Urinary bladder (tissue), 4 donors: ENCODE measurements around the gene ACADVL. TPM values are rescaled to one million over a fixed set of nuclear protein-coding genes. Genes with fewer than 3 reads are reported as not detected.
A peak's percentile ranks its signal among the peaks of the same experiment; 100 is the strongest.

Experiments used
- DNase-seq: peaks from one replicate; pipeline ENCODE4 v3.0.0-alpha.2; 2015; ENCODE audit errors: extremely low spot score
- H3K27ac ChIP-seq: one replicate; pipeline ENCODE4 v1.5.1; 2013; ENCODE audit warnings: low read depth, mild to moderate bottlenecking, moderate library complexity
- H3K36me3 ChIP-seq: one replicate; pipeline ENCODE4 v1.6.1; 2013; ENCODE audit warnings: mild to moderate bottlenecking, moderate library complexity; ENCODE audit not compliant: insufficient read depth
- H3K4me1 ChIP-seq: one replicate; pipeline ENCODE4 v1.6.1; 2013; ENCODE audit warnings: mild to moderate bottlenecking, moderate library complexity; ENCODE audit not compliant: insufficient read depth
- H3K4me3 ChIP-seq: one replicate; pipeline ENCODE4 v1.5.1; 2013; ENCODE audit warnings: low read depth, low read length
- WGBS: extraction: QIAGEN DNeasy Blood & Tissue Kit; methylation state at CpG from one replicate; pipeline ENCODE4 v1.1.7; 2013; 5-methylcytosine and 5-hydroxymethylcytosine counted together
- polyA plus RNA-seq: library from polyadenylated mRNA; stranded (reverse); fragments of 200-250 nt; gene quantifications from one replicate; pipeline ENCODE4 v1.2.3, GENCODE V29; 2013
- total RNA-seq: library from RNA; depleted of rRNA; stranded (reverse); fragments of >200 nt; gene quantifications from one replicate; pipeline ENCODE4 v1.2.3, GENCODE V29; 2014
- donor health status: healthy with polysubstance abuse.
- donor health status: healthy.

ACADVL gene
- total and polyA plus RNA-seq, 2 donors = 130 to 314 TPM

DNA sequence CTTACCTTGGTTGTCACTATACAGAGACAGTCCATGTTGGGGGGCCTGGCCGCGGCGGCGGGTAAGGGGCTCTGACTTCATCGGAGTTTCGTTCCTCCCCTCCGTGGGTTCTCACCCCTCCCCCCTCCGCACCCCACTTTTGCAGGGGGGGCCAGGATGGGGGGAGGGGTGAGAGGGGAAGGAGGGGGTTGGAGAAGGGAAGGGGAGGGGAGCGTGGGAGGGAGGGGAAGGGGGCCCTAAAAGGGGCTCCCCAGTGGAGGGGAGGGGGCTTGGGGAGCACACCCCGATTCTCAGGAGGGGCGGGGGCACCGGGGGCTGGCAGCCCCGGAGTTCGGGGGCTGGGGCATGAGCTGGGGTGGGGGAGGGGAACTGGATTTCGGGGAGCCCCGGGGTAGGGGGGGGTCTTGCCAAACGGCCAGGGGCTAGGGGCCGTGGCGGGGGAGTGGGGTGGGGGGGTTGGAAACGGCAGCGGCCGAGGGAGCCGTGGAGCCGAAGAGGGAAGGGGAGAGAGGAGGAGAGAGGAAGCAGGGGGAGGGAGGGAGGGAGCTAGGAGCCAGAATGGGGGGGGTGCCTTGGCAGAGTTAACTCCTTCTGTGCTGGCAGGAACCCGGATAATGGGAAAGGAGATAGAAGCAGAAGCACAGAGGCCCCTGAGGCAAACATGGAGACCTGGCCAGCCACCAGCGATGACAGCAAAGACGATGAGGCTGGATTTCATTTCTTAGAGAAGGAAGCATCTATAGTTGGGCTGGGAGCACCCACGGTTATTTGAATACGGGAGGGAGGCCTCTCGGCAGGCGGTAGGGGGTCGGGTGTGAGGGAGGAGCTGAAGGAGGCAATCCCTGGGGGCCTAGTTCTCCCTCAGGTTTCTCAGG is 2.4 kb upstream of the ACADVL start:
- DNase-seq = no peak
- H3K4me3 ChIP-seq = peak overlapping the region; percentile 52
- WGBS = under 1% methylated on average over 32 of the region's 32 CpGs

DNA sequence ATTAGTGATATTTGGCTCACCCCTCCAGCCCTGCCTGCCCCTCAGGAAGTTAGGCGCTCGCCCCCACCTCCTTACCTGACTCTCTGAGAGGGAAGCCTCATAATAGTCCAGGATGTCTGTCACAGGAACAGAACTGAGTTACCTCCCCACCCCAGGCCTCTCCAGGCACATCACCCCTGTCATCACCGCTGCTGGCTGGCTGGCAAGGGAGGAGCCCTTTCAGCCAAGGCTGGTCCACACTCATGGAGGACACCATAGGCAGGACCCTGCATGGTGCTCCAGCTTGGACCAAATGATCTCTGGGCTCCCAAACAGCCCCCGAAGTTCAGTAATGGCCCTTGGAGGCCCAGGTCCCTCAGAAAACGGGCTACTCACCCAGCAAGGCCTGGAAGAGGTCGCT is 1.6 kb upstream of the ACADVL start:
- DNase-seq = no peak
- Histone ChIP-seq H3K4me1 (peaks cover 5% of the 10 kb centered on the region), H3K4me3 (peak overlapping the region; percentile 52), H3K27ac (no peak overlapping the region), H3K36me3 (no peaks in the 10 kb centered on the region)
- WGBS = 50% methylated on average over 6 of the region's 6 CpGs

More for the DNA sequence above, 2.4 kb upstream of the ACADVL start:
- Histone ChIP-seq H3K4me1 (peaks cover 5% of the 10 kb centered on the region), H3K27ac (peak overlapping the region; percentile 67), H3K36me3 (no peaks in the 10 kb centered on the region)

DNA sequence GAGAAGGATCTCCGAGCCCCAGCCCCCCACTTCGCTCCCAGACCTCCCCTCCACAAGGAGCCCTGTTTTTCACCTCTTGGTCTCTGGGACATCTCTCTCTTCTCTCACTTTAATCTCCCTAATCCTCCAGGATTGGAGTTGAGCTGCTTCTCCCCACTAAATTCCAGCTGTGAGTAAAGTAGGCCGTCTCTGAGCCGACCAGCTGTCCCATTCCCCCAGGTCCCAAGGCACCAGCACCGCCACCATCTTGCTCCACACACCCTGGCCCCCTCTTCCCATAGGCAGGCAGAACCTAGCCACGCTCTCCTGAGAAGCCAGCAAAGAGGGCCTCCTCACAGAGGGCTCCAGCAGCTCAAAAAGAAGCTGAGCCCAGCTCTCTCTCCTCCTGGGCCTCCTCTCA is 980 bp upstream of the ACADVL start:
- DNase-seq = no peak
- no peak overlapping the region for H3K27ac ChIP-seq
- peaks cover 5% of the 10 kb centered on the region for H3K4me1 ChIP-seq
- H3K4me3 ChIP-seq = no peak overlapping the region
- WGBS = 47% methylated on average over 6 of the region's 6 CpGs
- H3K36me3 ChIP-seq = no peaks in the 10 kb centered on the region

DNA sequence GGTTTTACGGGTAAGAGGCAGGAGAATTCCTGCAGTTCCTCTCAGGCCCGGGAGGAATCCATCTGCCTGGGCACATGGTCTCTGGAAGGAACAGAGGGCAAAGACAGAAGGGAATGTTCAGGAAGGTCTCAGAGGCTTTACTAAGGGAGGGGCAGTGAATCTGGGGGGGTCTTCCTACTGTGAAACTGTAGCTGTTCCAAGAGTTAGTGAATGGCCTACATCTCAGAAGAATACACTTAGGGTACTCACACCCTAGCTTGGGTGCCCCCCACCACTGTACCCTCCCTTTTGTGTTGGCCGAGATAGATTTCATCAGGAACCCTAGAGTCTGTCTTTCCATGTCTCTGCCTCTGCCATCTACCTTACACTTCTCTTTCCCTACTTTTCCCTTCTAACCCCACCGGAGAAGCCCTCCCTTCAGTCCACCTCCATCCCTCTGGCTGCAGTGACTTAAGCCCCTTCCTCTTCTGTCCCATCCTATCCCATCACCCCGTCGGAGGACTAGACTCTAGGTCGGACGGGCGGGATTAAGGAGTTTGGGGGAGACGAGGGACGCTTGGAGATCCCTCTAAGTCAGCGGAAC is 418 bp upstream of the ACADVL start:
- no peak for DNase-seq
- Histone ChIP-seq H3K36me3 (no peaks in the 10 kb centered on the region), H3K27ac (peak overlapping the region; percentile 57), H3K4me3 (peak overlapping the region; percentile 81), H3K4me1 (peaks cover 4% of the 10 kb centered on the region)
- WGBS = 17% methylated on average over 12 of the region's 12 CpGs

DNA sequence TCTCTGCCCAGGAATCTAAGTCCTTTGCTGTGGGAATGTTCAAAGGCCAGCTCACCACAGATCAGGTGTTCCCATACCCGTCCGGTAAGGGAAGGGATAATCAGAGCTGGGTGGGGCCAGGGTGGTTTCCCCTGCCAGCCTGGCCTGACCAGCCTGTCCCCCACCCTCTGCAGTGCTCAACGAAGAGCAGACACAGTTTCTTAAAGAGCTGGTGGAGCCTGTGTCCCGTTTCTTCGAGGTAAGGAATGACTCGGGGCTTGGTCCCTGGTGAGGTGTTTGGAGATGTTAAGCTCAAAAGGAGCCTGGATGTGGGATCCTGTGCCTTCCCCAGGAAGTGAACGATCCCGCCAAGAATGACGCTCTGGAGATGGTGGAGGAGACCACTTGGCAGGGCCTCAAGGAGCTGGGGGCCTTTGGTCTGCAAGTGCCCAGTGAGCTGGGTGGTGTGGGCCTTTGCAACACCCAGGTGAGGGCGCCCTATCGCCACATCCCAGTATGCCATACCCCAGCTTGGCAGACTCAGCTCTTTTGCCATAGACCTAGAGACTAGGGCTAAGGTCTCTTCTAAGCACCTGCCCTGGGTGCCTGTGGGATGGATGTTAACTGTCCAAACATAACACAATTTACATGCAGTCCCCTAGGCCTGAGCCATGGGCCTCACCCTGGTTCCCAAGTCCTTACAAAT is 997 bp downstream of the ACADVL start:
- no peak for DNase-seq
- 27% methylated on average over 11 of the region's 11 CpGs for WGBS
- Histone ChIP-seq H3K36me3 (no peaks in the 10 kb centered on the region), H3K4me3 (peak overlapping the region; percentile 81), H3K27ac (peak overlapping the region; percentile 97), H3K4me1 (peaks cover 4% of the 10 kb centered on the region)

DNA sequence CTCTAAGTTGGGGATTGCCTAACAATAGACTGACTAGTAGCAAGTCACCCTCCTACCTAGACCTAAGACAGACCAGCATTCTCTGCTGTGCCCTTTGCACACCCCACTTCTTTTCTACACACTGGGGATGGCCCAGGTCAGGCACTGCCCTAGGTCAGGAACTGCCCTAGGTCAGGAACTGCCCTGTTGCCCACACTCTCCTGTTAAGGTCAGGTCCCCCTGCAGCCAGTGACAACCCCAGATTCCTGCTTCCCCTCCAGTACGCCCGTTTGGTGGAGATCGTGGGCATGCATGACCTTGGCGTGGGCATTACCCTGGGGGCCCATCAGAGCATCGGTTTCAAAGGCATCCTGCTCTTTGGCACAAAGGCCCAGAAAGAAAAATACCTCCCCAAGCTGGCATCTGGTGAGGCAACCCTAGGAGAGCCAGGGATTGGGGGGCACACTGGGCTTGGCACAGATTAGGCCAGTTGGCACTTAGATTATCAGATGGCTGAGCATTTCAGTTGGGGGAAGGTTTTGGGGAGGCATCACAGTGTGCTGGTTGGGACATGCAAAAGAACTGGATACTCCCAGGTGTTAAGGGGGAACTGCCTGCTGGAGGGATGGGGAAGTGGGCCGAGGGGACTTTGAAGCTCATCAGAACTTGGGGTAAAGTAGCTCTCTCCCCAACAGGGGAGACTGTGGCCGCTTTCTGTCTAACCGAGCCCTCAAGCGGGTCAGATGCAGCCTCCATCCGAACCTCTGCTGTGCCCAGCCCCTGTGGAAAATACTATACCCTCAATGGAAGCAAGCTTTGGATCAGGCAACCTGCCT is 1.7 kb downstream of the ACADVL start:
- DNase-seq = no peak
- 76% methylated on average over 10 of the region's 10 CpGs for WGBS
- Histone ChIP-seq H3K4me3 (no peak overlapping the region), H3K27ac (no peak overlapping the region), H3K36me3 (no peaks in the 10 kb centered on the region), H3K4me1 (peaks cover 4% of the 10 kb centered on the region)

DNA sequence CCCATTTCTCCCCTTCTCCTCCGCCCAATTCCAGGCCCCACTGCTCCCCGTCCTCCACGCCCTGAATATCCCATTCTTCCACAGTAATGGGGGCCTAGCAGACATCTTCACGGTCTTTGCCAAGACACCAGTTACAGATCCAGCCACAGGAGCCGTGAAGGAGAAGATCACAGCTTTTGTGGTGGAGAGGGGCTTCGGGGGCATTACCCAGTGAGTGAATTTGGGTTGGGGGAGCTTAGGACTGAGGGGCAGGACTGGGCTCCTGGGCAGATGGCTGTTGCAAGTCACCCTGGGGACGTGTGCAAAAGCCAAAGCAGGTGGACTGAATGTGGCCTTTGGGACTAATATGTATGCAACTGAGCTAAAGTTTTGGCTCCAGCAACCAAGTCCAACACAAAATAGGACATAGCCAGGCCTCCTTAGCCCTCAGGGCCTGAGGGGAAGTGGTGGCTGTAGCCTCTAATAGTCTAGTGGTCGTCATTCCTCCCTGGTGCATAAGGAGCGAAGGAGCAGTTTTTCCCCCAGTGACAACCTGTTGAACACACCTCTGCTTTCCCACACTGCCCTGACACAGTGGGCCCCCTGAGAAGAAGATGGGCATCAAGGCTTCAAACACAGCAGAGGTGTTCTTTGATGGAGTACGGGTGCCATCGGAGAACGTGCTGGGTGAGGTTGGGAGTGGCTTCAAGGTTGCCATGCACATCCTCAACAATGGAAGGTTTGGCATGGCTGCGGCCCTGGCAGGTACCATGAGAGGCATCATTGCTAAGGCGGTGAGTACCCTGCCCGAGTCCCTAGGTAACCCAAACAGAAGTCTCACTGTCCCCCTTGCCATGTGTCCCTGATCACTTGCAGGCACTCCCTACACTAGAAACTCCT is 2.6 kb downstream of the ACADVL start:
- no peak for DNase-seq
- Histone ChIP-seq H3K4me3 (no peak overlapping the region), H3K36me3 (no peaks in the 10 kb centered on the region), H3K4me1 (peaks cover 4% of the 10 kb centered on the region), H3K27ac (no peak overlapping the region)
- WGBS = 79% methylated on average over 15 of the region's 15 CpGs

DNA sequence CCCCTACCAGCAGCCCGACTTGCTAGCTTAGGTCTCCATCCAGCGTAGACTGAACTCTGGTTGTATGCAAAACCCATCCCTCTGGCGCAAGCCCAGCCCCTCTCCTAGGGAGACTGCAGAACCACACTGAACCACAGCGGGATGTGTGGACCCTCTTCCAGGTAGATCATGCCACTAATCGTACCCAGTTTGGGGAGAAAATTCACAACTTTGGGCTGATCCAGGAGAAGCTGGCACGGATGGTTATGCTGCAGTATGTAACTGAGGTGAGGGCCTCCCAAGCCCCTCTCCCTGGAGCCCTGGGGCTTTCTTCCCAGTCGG is 3.2 kb downstream of the ACADVL start:
- no peak for DNase-seq
- 73% methylated on average over 7 of the region's 7 CpGs for WGBS
- Histone ChIP-seq H3K4me3 (no peak overlapping the region), H3K4me1 (peaks cover 4% of the 10 kb centered on the region), H3K27ac (no peak overlapping the region), H3K36me3 (no peaks in the 10 kb centered on the region)

DNA sequence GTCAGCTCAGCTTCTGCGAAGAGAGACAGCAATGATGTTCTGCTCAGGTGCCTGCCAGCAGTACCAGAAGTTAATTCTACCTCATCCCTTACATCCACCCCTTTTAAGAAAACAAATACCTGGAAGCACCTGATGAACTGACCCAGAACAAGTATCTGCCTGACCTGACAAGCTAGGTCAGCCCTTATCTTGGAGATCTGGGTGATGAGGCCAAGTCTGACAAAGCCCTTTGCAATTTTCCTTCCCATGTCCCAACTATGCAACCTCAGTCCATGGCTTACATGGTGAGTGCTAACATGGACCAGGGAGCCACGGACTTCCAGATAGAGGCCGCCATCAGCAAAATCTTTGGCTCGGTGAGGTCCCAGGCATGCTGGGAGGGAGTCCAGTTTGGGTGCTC is 3.6 kb downstream of the ACADVL start:
- Histone ChIP-seq H3K36me3 (no peaks in the 10 kb centered on the region), H3K4me1 (peaks cover 4% of the 10 kb centered on the region), H3K4me3 (no peak overlapping the region), H3K27ac (no peak overlapping the region)
- no peak for DNase-seq
- 69% methylated on average over 4 of the region's 4 CpGs for WGBS

DNA sequence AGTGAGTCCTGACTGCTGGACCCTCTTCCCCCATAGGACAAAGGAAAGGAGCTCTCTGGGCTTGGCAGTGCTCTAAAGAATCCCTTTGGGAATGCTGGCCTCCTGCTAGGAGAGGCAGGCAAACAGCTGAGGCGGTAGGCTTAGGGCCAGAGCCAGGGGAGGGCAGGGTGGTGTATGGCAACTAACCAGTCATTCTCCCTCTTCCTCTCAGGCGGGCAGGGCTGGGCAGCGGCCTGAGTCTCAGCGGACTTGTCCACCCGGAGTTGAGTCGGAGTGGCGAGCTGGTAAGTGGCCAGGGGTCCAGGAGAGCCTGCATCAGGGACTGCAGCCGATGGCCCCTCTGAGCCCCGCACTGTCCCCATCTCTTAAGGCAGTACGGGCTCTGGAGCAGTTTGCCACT is 4.4 kb downstream of the ACADVL start:
- peaks cover 4% of the 10 kb centered on the region for H3K4me1 ChIP-seq
- DNase-seq = no peak
- H3K4me3 ChIP-seq = no peak overlapping the region
- peaks cover 3% of the 10 kb centered on the region for H3K36me3 ChIP-seq
- WGBS = 80% methylated on average over 10 of the region's 10 CpGs
- no peak overlapping the region for H3K27ac ChIP-seq

DNA sequence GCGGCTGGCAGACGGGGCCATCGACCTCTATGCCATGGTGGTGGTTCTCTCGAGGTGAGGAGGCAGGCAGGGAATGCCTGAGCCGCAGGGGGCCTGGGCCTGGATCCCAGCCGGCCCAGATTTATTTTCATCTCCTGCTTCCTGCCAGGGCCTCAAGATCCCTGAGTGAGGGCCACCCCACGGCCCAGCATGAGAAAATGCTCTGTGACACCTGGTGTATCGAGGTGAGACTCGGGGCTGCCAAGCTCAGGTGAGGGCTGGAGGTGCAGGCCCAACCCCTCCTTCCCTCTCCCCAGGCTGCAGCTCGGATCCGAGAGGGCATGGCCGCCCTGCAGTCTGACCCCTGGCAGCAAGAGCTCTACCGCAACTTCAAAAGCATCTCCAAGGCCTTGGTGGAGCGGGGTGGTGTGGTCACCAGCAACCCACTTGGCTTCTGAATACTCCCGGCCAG is 4.9 kb downstream of the ACADVL start:
- Histone ChIP-seq H3K27ac (no peak overlapping the region), H3K36me3 (peaks cover 5% of the 10 kb centered on the region), H3K4me3 (no peak overlapping the region), H3K4me1 (peaks cover 4% of the 10 kb centered on the region)
- no peak for DNase-seq
- 66% methylated on average over 15 of the region's 15 CpGs for WGBS

DNA sequence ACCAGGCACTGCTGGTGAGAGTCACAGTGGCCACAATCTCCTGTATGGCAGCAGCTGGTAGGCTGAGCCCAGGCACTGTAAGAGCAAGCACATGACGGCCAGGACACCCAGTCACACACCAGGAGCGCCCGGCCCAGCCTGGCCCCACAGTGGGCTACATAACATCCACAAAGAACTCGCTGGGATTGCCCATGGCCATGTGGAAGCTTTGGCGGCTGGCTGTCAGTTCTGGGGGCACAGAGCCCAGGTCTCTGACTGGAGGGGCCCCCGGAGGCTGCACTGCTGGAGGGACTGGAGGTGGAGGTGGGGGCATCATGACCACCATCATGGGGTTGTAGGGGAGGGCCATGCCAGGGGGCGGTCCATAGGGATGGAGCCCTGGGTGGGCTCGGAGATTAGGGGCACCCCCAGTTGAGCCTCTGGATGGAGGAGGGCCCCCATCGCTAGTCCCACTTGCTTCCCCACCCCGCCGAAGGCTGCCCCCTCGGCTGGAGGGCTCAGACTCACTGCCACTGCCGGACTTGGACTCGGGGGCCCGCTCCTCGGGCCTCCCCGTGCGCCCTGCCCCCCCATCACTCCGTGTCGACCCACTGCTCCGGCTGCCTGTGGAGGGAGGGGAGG is 6.1 kb downstream of the ACADVL start:
- 79% methylated on average over 21 of the region's 21 CpGs for WGBS
- Histone ChIP-seq H3K4me3 (no peak overlapping the region), H3K27ac (no peak overlapping the region), H3K36me3 (peaks cover 7% of the 10 kb centered on the region), H3K4me1 (peaks cover 2% of the 10 kb centered on the region)
- no peak for DNase-seq
